Measurements from ENCODE around the gene OTUD7B. TPM values are rescaled to one million over a fixed set of nuclear protein-coding genes. Genes with fewer than 3 reads are reported as not detected.

OTUD7B gene
- total and polyA plus RNA-seq, 2 of the 8 experiments (the other 6 are each of a cell fraction or from before 2014, with no cell fraction given), result 4.2 to 21.5 TPM

- TF ChIP-seq CHD7 (IDR thresholded peaks at IDR 0.05; ENCODE audit: insufficient replicate concordance, low read length) (no peak), CHD2 (IDR thresholded peaks at IDR 0.05; ENCODE audit: low read length) (no peak), CHD1 (IDR thresholded peaks at IDR 0.05; ENCODE audit: low read depth, low read length) (no peak), POLR2AphosphoS5 (IDR thresholded peaks at IDR 0.05; ENCODE audit: low read depth, low read length) (no peak), HDAC2 (IDR thresholded peaks at IDR 0.05; ENCODE audit: borderline replicate concordance in 1 of 2, low read depth in 2 of 2, low read length in 2 of 2) (no peak)
These were observed 30.5 kb downstream of the OTUD7B start (continued) for GRCh38 chr1:149979972-149980540.

Measured in H1 (cell line).